T-helper 17 cell (primary cell): ENCODE data around the gene HS2ST1. TPM values are rescaled to one million over a fixed set of nuclear protein-coding genes. Genes with fewer than 3 reads are reported as not detected.
A peak's percentile ranks its signal among the peaks of the same experiment; 100 is the strongest.

Experiments used
- ATAC-seq: fragments of 150-1000 bp; cut with Tn5 transposase; 2 replicates; pipeline ENCODE4 v1.10.0; 2021; ENCODE audit warnings: mild to moderate bottlenecking, moderate library complexity
- DNase-seq, 3 donors: peaks; one replicate each; pipeline versions ENCODE4 v3.0.0 to v3.0.0-alpha.2; 2020 to 2021
- H3K9me3 ChIP-seq: one replicate; pipeline ENCODE4 v1.7.0; 2013; ENCODE audit warnings: low read length, mild to moderate bottlenecking; ENCODE audit not compliant: control insufficient read depth, poor library complexity, severe bottlenecking
- H3K27ac Mint-ChIP-seq: one replicate; pipeline ENCODE4 v1.8.0; 2022; ENCODE audit warnings: mild to moderate bottlenecking, moderate library complexity, mixed read lengths
- H3K27me3 Mint-ChIP-seq: one replicate; pipeline ENCODE4 v1.8.0; 2022; ENCODE audit warnings: mixed read lengths
- H3K36me3 Mint-ChIP-seq: one replicate; pipeline ENCODE4 v1.8.0; 2022; ENCODE audit warnings: low read depth, mixed read lengths
- H3K4me1 Mint-ChIP-seq: one replicate; pipeline ENCODE4 v1.8.0; 2022; ENCODE audit warnings: mild to moderate bottlenecking, mixed read lengths
- H3K4me3 Mint-ChIP-seq: one replicate; pipeline ENCODE4 v1.8.0; 2022; ENCODE audit warnings: mild to moderate bottlenecking, moderate library complexity, mixed read lengths
- total RNA-seq, 4 donors: library from RNA in 2 of 4; stranded (reverse) in 2 of 4; gene quantifications; one replicate each; pipeline ENCODE4 v1.2.3 and lab custom pipeline; 2022 to 2026

Gene HS2ST1
- total RNA-seq, 2 donors from 2014 or later = 11.7 to 12.0 TPM

DNA sequence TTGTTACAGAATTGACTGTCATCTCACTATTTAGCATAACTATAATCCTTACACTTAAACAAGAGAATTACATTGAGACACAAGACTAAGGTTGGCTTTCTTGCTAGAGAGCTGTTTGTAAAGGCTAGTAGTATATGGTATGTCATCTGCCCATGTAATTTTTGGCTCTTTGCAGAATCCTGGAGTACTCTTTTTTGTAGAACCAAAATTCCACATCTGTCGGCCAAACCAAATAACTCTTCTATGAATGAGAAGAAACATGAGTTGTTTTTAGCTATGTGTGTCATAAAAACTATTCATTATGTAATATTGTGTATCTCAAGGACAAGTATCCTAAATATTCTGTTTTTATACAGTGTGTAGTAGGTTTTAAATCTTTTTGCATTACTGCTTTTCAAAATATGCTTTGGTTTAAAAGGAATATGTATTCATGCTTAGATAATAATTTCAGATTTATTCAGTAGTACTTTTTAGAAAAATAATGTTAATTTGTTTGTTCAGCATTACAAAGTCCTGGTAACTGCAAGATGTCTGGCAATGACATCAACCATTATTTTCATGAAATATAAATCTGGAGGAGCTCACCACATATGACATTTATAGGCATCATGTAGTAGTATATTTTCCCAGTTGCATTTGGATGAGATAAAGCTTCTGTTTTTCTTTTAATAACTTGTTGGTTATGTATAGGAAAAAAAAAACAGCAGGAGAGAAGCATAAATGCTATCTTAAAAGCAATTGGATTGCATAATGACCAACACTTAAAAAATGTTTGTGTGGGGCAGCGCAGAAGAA is 159.8 kb downstream of the HS2ST1 start:
- H3K36me3 Mint-ChIP-seq = peaks cover 4% of the 10 kb centered on the region
- H3K4me3 Mint-ChIP-seq = no peak overlapping the region
- no peaks in the 10 kb centered on the region for H3K27me3 Mint-ChIP-seq
- H3K9me3 ChIP-seq = no peaks in the 10 kb centered on the region
- DNase-seq (no peak), ATAC-seq (no peak)
- H3K4me1 Mint-ChIP-seq = peaks cover 11% of the 10 kb centered on the region
- peak overlapping the region; percentile 9 for H3K27ac Mint-ChIP-seq

DNA sequence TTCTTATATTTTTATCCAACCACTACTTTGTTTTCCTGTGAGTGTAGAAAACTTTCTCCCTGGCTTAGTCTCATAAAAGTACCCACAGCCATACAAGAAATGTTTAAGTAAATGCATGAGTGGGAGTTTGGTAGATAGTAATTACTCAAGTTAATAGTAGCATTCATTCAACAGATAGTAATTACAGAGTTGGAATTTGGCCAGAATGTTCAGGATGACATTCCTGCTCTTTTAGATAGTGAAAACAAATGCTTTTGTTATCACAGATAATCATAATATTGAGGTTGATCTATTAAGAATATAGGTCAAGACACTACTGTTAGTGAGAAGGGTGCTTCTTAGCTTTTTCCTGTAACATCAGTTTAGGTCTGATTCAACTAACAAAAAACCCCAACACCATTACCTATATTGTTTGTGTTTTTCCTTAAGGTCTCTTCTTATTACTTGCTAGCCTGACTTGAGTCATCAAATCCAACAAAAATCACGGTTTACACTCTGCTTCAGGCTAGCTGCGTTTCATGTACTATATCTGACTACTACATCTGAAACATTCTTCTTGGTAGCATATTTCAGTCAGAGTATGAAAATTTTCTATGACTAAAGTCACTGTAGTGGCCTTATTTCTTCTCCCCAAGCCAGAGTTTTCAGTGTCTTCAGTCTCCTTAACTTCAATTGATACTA is 163.7 kb downstream of the HS2ST1 start:
- Mint-ChIP-seq H3K4me1 (peaks cover 18% of the 10 kb centered on the region), H3K27me3 (no peaks in the 10 kb centered on the region), H3K27ac (no peak overlapping the region), H3K4me3 (no peak overlapping the region), H3K36me3 (peaks cover 2% of the 10 kb centered on the region)
- ATAC-seq (no peak), DNase-seq (no peak)
- H3K9me3 ChIP-seq = no peaks in the 10 kb centered on the region

- H3K9me3 ChIP-seq = no peaks in the 10 kb centered on the region
- Mint-ChIP-seq H3K27ac (no peak overlapping the region), H3K4me1 (peaks cover 10% of the 10 kb centered on the region), H3K27me3 (no peaks in the 10 kb centered on the region), H3K4me3 (no peak overlapping the region), H3K36me3 (no peaks in the 10 kb centered on the region)
- ATAC-seq (peak; percentile 50), DNase-seq (no peak)
Observed at GRCh38 chr1:87084244-87084836, 169.9 kb downstream of the HS2ST1 start.

DNA sequence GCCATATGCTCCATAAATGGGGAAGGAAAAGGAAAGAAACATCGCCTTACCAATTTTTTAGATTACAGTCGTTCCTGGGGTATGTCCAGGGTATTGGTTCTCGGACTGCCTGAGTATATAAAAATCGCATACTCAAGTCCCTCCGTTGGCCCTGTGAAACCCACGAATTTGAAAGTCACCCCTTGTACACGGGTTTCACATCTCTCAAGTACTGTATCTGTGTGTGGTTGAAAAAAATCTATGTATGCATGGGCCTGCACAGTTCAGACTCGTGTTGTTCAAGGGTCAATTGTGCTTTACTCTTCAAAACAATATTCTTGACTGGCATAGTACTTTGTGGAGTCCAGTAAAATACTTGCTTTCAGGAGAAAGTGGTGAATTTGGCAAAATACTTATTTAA is 171.7 kb downstream of the HS2ST1 start:
- no peaks in the 10 kb centered on the region for H3K9me3 ChIP-seq
- DNase-seq = no peak
- H3K27me3 Mint-ChIP-seq = no peaks in the 10 kb centered on the region

GRCh38 chr1:87089070-87089736 is 174.8 kb downstream of the HS2ST1 start:
- H3K36me3 Mint-ChIP-seq = peaks cover 5% of the 10 kb centered on the region

More for the DNA sequence above, 171.7 kb downstream of the HS2ST1 start:
- no peak for ATAC-seq
- H3K36me3 Mint-ChIP-seq = peaks cover 3% of the 10 kb centered on the region
- no peak overlapping the region for H3K27ac Mint-ChIP-seq
- H3K4me3 Mint-ChIP-seq = no peak overlapping the region
- H3K4me1 Mint-ChIP-seq = peaks cover 7% of the 10 kb centered on the region

GRCh38 chr1:87089823-87090222 is 175.4 kb downstream of the HS2ST1 start:
- Mint-ChIP-seq H3K27me3 (no peaks in the 10 kb centered on the region), H3K27ac (no peak overlapping the region), H3K4me3 (no peak overlapping the region), H3K4me1 (peaks cover 5% of the 10 kb centered on the region), H3K36me3 (peaks cover 5% of the 10 kb centered on the region)
- no peak for DNase-seq
- H3K9me3 ChIP-seq = no peaks in the 10 kb centered on the region
- no peak for ATAC-seq

More at GRCh38 chr1:87089070-87089736, 174.8 kb downstream of the HS2ST1 start:
- H3K4me3 Mint-ChIP-seq = no peak overlapping the region
- ATAC-seq = no peak
- no peak for DNase-seq
- H3K27me3 Mint-ChIP-seq = no peaks in the 10 kb centered on the region
- no peaks in the 10 kb centered on the region for H3K9me3 ChIP-seq
- H3K4me1 Mint-ChIP-seq = peaks cover 5% of the 10 kb centered on the region
- H3K27ac Mint-ChIP-seq = no peak overlapping the region

- H3K27ac Mint-ChIP-seq = no peak overlapping the region
- no peak overlapping the region for H3K4me3 Mint-ChIP-seq
- ATAC-seq = no peak
- H3K4me1 Mint-ChIP-seq = peaks cover 5% of the 10 kb centered on the region
- no peaks in the 10 kb centered on the region for H3K9me3 ChIP-seq
- H3K27me3 Mint-ChIP-seq = no peaks in the 10 kb centered on the region
- no peak for DNase-seq
- peaks cover 5% of the 10 kb centered on the region for H3K36me3 Mint-ChIP-seq
Observed at GRCh38 chr1:87091425-87091824, 177.0 kb downstream of the HS2ST1 start.

- H3K9me3 ChIP-seq = no peaks in the 10 kb centered on the region
- no peaks in the 10 kb centered on the region for H3K27me3 Mint-ChIP-seq
- ATAC-seq (no peak), DNase-seq (no peak)
- no peak overlapping the region for H3K4me3 Mint-ChIP-seq
- H3K27ac Mint-ChIP-seq = no peak overlapping the region
- peaks cover 5% of the 10 kb centered on the region for H3K36me3 Mint-ChIP-seq
- H3K4me1 Mint-ChIP-seq = peaks cover 5% of the 10 kb centered on the region
Observed at GRCh38 chr1:87092846-87093245, 178.4 kb downstream of the HS2ST1 start.

GRCh38 chr1:87093286-87093685 is 178.9 kb downstream of the HS2ST1 start:
- H3K27me3 Mint-ChIP-seq = no peaks in the 10 kb centered on the region
- DNase-seq = no peak
- no peak for ATAC-seq
- H3K9me3 ChIP-seq = no peaks in the 10 kb centered on the region
- H3K36me3 Mint-ChIP-seq = peaks cover 5% of the 10 kb centered on the region
- H3K27ac Mint-ChIP-seq = no peak overlapping the region
- no peak overlapping the region for H3K4me3 Mint-ChIP-seq
- H3K4me1 Mint-ChIP-seq = peaks cover 5% of the 10 kb centered on the region

DNA sequence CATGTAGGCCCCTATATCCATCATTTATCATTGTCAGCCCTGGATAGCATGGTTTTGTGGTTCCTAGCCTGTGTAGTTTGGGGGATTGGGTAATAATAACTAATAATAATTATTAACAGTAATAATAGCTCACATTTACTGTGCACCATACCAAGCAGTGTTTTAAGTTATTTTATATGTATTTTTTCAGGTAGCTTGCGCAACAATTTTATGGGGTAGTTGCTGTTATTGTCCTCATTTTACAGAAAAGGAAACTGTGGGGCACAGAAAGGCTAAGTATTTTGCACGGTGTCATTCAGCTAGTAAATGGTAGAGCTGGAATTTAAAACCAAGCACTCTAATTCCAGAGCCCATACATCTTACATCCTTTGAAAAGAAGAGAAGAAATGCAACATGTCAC is 179.8 kb downstream of the HS2ST1 start:
- Mint-ChIP-seq H3K4me3 (no peak overlapping the region), H3K36me3 (peaks cover 5% of the 10 kb centered on the region), H3K4me1 (peaks cover 3% of the 10 kb centered on the region), H3K27ac (no peak overlapping the region), H3K27me3 (no peaks in the 10 kb centered on the region)
- ATAC-seq (no peak), DNase-seq (no peak)
- H3K9me3 ChIP-seq = no peaks in the 10 kb centered on the region

DNA sequence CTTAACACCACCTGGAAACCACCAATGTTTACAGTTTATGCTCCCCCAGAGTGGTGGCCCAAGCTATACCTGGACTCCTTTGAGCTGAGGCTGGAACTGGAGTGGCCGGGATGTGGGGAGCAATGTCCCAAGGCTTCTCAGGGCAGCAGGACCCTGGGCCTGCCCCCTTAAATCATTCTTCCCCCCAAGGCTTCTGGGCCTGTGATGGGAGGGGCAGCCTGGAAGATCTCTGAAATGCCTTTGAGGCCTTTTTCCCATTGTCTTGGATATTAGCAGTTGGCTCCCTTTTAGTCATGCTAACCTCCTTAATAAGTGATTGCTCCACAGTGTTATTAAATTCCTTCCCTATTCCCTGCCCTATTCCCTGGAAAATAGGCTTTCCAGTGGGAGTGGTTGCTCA is 185.8 kb downstream of the HS2ST1 start:
- Mint-ChIP-seq H3K36me3 (peaks cover 5% of the 10 kb centered on the region), H3K4me3 (no peak overlapping the region), H3K27me3 (no peaks in the 10 kb centered on the region), H3K4me1 (no peaks in the 10 kb centered on the region), H3K27ac (no peak overlapping the region)
- H3K9me3 ChIP-seq = peaks cover 3% of the 10 kb centered on the region
- ATAC-seq (no peak), DNase-seq (no peak)

GRCh38 chr1:87103074-87103473 is 188.6 kb downstream of the HS2ST1 start:
- no peak for DNase-seq
- Mint-ChIP-seq H3K4me3 (no peak overlapping the region), H3K27ac (no peak overlapping the region), H3K4me1 (no peaks in the 10 kb centered on the region), H3K36me3 (peaks cover 5% of the 10 kb centered on the region), H3K27me3 (no peaks in the 10 kb centered on the region)
- no peak for ATAC-seq
- peaks cover 3% of the 10 kb centered on the region for H3K9me3 ChIP-seq

GRCh38 chr1:87104140-87104539 is 189.7 kb downstream of the HS2ST1 start:
- H3K27ac Mint-ChIP-seq = no peak overlapping the region
- H3K36me3 Mint-ChIP-seq = peaks cover 5% of the 10 kb centered on the region
- H3K4me1 Mint-ChIP-seq = no peaks in the 10 kb centered on the region
- no peak for DNase-seq
- no peaks in the 10 kb centered on the region for H3K27me3 Mint-ChIP-seq
- no peak for ATAC-seq
- H3K4me3 Mint-ChIP-seq = no peak overlapping the region
- peaks cover 3% of the 10 kb centered on the region for H3K9me3 ChIP-seq
